GM12878 (cell line): ENCODE results near the gene FAM200A. TPM values are rescaled to one million over a fixed set of nuclear protein-coding genes. Genes with fewer than 3 reads are reported as not detected.

Experiments
- ETV6 ChIP-seq, 2 experiments: fragments of 450-650 bp in 1 of 2; IDR thresholded peaks in 1 of 2; conservative IDR thresholded peaks in 1 of 2; 2 replicates each; pipeline ENCODE4 v1.6.1; 2014; ENCODE audit warnings: antibody characterized with exemption in 1 of 2, borderline replicate concordance in 1 of 2, low read depth in 1 of 2, mild to moderate bottlenecking in 1 of 2, moderate library complexity in 1 of 2
- POLR2A ChIP-seq: IDR thresholded peaks from 2 replicates; pipeline ENCODE4 v1.6.1; 2011; ENCODE audit warnings: low read depth, mild to moderate bottlenecking, low read length
- SMAD1 ChIP-seq: fragments of 450-650 bp; IDR thresholded peaks from 2 replicates; pipeline ENCODE4 v1.6.1; 2018; ENCODE audit warnings: mild to moderate bottlenecking, low read depth; ENCODE audit not compliant: partially characterized antibody
- TARDBP ChIP-seq: IDR thresholded peaks from 2 replicates; pipeline ENCODE4 v1.6.1; 2016; ENCODE audit warnings: borderline replicate concordance
- polyA plus RNA-seq, 11 experiments: library from polyadenylated mRNA; depleted of rRNA in 4 of 11; unstranded in 6 of 11; stranded (reverse) in 5 of 11; fragments of >200 nt; fragmentation: Nextera tagmentation in 4 of 11; fragmentation: Illumina TruSeq in 1 of 11; extraction: Ambion mirVana in 4 of 11; extraction: Trizol in 1 of 11; gene quantifications; 1 replicate in 1 of 11; 2 replicates in 10 of 11; pipeline versions ENCODE4 v1.2.1 to v1.2.3, GENCODE V29; 2011 to 2016; ENCODE audit warnings: inconsistent platforms in 2 of 11, missing spikeins in 2 of 11, low read depth in 1 of 11
- total RNA-seq, 4 experiments: library from RNA; depleted of rRNA in 3 of 4; stranded (reverse); fragments of >200 nt in 3 of 4; fragmentation: Illumina TruSeq in 1 of 4; extraction: Trizol in 1 of 4; gene quantifications; 2 replicates each; pipeline versions ENCODE4 v1.2.1 to v1.2.3, GENCODE V29; 2013 to 2021
- TF ChIP-seq, protein P1 (sequence below): fragments of 450-650 bp; formaldehyde crosslinking; IDR thresholded peaks from 2 replicates; pipeline ENCODE4 v1.5.0; 2022; ENCODE audit warnings: mild to moderate bottlenecking, missing genetic modification characterization
- TF ChIP-seq, protein P2 (sequence below): fragments of 450-650 bp; IDR thresholded peaks from 2 replicates; pipeline ENCODE4 v1.6.1; 2017; ENCODE audit warnings: antibody characterized with exemption, mild to moderate bottlenecking, moderate library complexity
- TF ChIP-seq, protein P3 (sequence below): fragments of 450-650 bp; formaldehyde crosslinking; IDR thresholded peaks from 2 replicates; pipeline ENCODE4 v1.4.0; 2022; ENCODE audit warnings: mild to moderate bottlenecking, moderate library complexity

FAM200A gene
- total and polyA plus RNA-seq, 10 of the 15 experiments (the other 5 are each of a cell fraction or from before 2014, with no cell fraction given), result 2.7 to 9.0 (median 6.5) TPM

DNA sequence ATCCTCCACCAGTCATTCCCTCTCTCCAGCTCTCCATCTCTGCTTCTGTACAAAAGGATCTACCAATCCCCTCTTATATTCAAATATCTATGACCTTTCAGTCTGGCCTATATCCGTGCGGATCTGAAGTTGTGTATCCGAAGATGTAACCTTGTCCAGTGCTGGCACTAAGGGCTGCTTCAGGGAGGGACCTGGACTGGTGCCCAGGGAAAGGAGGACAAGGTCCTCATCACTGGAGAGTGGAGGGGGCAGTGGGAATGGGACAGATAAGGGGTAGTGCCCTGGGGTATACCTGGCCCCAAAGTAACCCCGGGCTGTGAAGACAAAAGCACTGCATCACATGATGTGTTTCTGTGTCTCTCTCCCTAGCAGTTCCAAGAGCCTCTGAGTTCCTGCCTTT is 47.9 kb upstream of the FAM200A start (continued):
- TF ChIP-seq, protein P1, sequence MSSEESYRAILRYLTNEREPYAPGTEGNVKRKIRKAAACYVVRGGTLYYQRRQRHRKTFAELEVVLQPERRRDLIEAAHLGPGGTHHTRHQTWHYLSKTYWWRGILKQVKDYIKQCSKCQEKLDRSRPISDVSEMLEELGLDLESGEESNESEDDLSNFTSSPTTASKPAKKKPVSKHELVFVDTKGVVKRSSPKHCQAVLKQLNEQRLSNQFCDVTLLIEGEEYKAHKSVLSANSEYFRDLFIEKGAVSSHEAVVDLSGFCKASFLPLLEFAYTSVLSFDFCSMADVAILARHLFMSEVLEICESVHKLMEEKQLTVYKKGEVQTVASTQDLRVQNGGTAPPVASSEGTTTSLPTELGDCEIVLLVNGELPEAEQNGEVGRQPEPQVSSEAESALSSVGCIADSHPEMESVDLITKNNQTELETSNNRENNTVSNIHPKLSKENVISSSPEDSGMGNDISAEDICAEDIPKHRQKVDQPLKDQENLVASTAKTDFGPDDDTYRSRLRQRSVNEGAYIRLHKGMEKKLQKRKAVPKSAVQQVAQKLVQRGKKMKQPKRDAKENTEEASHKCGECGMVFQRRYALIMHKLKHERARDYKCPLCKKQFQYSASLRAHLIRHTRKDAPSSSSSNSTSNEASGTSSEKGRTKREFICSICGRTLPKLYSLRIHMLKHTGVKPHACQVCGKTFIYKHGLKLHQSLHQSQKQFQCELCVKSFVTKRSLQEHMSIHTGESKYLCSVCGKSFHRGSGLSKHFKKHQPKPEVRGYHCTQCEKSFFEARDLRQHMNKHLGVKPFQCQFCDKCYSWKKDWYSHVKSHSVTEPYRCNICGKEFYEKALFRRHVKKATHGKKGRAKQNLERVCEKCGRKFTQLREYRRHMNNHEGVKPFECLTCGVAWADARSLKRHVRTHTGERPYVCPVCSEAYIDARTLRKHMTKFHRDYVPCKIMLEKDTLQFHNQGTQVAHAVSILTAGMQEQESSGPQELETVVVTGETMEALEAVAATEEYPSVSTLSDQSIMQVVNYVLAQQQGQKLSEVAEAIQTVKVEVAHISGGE (CRISPR knock-in tag), result no peak
- TF ChIP-seq, protein P2, sequence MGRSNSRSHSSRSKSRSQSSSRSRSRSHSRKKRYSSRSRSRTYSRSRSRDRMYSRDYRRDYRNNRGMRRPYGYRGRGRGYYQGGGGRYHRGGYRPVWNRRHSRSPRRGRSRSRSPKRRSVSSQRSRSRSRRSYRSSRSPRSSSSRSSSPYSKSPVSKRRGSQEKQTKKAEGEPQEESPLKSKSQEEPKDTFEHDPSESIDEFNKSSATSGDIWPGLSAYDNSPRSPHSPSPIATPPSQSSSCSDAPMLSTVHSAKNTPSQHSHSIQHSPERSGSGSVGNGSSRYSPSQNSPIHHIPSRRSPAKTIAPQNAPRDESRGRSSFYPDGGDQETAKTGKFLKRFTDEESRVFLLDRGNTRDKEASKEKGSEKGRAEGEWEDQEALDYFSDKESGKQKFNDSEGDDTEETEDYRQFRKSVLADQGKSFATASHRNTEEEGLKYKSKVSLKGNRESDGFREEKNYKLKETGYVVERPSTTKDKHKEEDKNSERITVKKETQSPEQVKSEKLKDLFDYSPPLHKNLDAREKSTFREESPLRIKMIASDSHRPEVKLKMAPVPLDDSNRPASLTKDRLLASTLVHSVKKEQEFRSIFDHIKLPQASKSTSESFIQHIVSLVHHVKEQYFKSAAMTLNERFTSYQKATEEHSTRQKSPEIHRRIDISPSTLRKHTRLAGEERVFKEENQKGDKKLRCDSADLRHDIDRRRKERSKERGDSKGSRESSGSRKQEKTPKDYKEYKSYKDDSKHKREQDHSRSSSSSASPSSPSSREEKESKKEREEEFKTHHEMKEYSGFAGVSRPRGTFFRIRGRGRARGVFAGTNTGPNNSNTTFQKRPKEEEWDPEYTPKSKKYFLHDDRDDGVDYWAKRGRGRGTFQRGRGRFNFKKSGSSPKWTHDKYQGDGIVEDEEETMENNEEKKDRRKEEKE, result no peak
- TF ChIP-seq, protein P3, sequence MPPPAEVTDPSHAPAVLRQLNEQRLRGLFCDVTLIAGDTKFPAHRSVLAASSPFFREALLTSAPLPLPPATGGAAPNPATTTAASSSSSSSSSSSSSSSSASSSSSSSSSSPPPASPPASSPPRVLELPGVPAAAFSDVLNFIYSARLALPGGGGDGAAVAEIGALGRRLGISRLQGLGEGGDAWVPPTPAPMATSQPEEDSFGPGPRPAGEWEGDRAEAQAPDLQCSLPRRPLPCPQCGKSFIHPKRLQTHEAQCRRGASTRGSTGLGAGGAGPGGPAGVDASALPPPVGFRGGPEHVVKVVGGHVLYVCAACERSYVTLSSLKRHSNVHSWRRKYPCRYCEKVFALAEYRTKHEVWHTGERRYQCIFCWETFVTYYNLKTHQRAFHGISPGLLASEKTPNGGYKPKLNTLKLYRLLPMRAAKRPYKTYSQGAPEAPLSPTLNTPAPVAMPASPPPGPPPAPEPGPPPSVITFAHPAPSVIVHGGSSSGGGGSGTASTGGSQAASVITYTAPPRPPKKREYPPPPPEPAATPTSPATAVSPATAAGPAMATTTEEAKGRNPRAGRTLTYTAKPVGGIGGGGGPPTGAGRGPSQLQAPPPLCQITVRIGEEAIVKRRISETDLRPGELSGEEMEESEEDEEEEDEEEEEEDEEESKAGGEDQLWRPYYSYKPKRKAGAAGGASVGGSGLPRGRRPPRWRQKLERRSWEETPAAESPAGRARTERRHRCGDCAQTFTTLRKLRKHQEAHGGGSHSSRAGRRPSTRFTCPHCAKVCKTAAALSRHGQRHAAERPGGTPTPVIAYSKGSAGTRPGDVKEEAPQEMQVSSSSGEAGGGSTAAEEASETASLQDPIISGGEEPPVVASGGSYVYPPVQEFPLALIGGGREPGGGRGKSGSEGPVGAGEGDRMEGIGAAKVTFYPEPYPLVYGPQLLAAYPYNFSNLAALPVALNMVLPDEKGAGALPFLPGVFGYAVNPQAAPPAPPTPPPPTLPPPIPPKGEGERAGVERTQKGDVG, result no peak
- TF ChIP-seq TARDBP (no peak), SMAD1 (no peak), POLR2A (no peak), ETV6 (conservative IDR thresholded peaks at IDR 0.05 in 1 of 2, IDR thresholded peaks at IDR 0.05 in 1 of 2; ENCODE audit: borderline replicate concordance in 1 of 2, low read depth in 1 of 2) (no peak)
- TF ChIP-seq, all 136 proteins: peak for 0
